GM12864 (cell line): ENCODE results near the gene MT1H.

ENCODE experiments used
- DNase-seq: peaks from one replicate; pipeline ENCODE4 v3.0.0-alpha.2; 2011; ENCODE audit warnings: low read depth
- H3K4me3 ChIP-seq: 2 replicates; pipeline ENCODE4 v1.5.1; 2011; ENCODE audit warnings: mild to moderate bottlenecking, low read depth, low read length, control low read depth
- CTCF ChIP-seq: IDR thresholded peaks from 2 replicates; pipeline ENCODE4 v1.5.1; 2011; ENCODE audit warnings: low read depth, mild to moderate bottlenecking, moderate library complexity, low read length, control low read depth, inconsistent platforms; ENCODE audit errors: missing control alignments

The MT1H gene

GRCh38 chr16:56701534-56701933, 31.9 kb downstream of the MT1H start:
- TF ChIP-seq CTCF, result no peak
- no peak for DNase-seq
- H3K4me3 ChIP-seq, result no peak overlapping the region

GRCh38 chr16:56702836-56703235, 33.2 kb downstream of the MT1H start:
- no peak overlapping the region for H3K4me3 ChIP-seq
- no peak for TF ChIP-seq CTCF
- no peak for DNase-seq

GRCh38 chr16:56708525-56709442, 39.2 kb downstream of the MT1H start:
- no peak for DNase-seq
- H3K4me3 ChIP-seq, result no peak overlapping the region
- TF ChIP-seq CTCF, result no peak

- no peak for TF ChIP-seq CTCF
- no peak overlapping the region for H3K4me3 ChIP-seq
- no peak for DNase-seq
Observed at GRCh38 chr16:56709443-56710040, 39.9 kb downstream of the MT1H start.

GRCh38 chr16:56710181-56710737, 40.6 kb downstream of the MT1H start:
- no peak for DNase-seq
- no peak for TF ChIP-seq CTCF
- H3K4me3 ChIP-seq, result no peak overlapping the region

- DNase-seq, result no peak
- no peak for TF ChIP-seq CTCF
- no peak overlapping the region for H3K4me3 ChIP-seq
Observed at GRCh38 chr16:56711862-56712261, 42.2 kb downstream of the MT1H start.
